Heart left ventricle (tissue), 16 donors: ENCODE results near the gene BICDL1. TPM values are rescaled to one million over a fixed set of nuclear protein-coding genes. Genes with fewer than 3 reads are reported as not detected.

ENCODE experiments used
- ATAC-seq, 4 donors: fragments of 200-7000 bp; cut with Tn5 transposase; one replicate each; pipeline ENCODE4 v1.9.1; 2020 to 2022; ENCODE audit warnings: moderate library complexity in 4 of 4, mild to moderate bottlenecking in 3 of 4, moderate number of reproducible peaks in 1 of 4
- DNase-seq, 5 donors: peaks; one replicate each; pipeline ENCODE4 v3.0.0-alpha.2; 2020
- H3K27ac ChIP-seq, 12 donors: fragments of 200-600 bp; sonication (generic) in 4 of 12; one replicate each; pipeline versions ENCODE4 v1.5.0 to v1.8.0; 2016 to 2022; ENCODE audit warnings: mild to moderate bottlenecking in 2 of 12
- H3K27me3 ChIP-seq, 9 donors: fragments of 200-600 bp; sonication (generic) in 2 of 9; one replicate each; pipeline versions ENCODE4 v1.5.1 to v1.8.0; 2016 to 2022; ENCODE audit warnings: mild to moderate bottlenecking in 3 of 9
- H3K36me3 ChIP-seq, 9 donors: fragments of 200-600 bp; sonication (generic) in 2 of 9; one replicate each; pipeline versions ENCODE4 v1.5.0 to v1.8.0; 2018 to 2022; ENCODE audit warnings: mild to moderate bottlenecking in 2 of 9
- H3K4me1 ChIP-seq, 12 donors: fragments of 200-600 bp; sonication (generic) in 4 of 12; one replicate each; pipeline versions ENCODE4 v1.5.0 to v1.8.0; 2016 to 2022; ENCODE audit warnings: mild to moderate bottlenecking in 3 of 12
- H3K4me3 ChIP-seq, 12 donors: fragments of 200-600 bp; sonication (generic) in 4 of 12; one replicate each; pipeline versions ENCODE4 v1.5.0 to v1.8.0; 2017 to 2022; ENCODE audit warnings: mild to moderate bottlenecking in 9 of 12, moderate library complexity in 4 of 12
- H3K9me3 ChIP-seq, 12 donors: fragments of 200-600 bp; sonication (generic) in 4 of 12; one replicate each; pipeline versions ENCODE4 v1.5.0 to v1.8.0; 2016 to 2022; ENCODE audit warnings: mild to moderate bottlenecking in 1 of 12
- CTCF ChIP-seq, 12 donors: fragments of 200-600 bp; sonication (generic) in 4 of 12; IDR thresholded peaks; one replicate each; pipeline versions ENCODE4 v1.5.0 to v1.8.0; 2018 to 2022; ENCODE audit warnings: antibody characterized with exemption in 12 of 12, mild to moderate bottlenecking in 5 of 12
- POLR2A ChIP-seq, 2 donors: fragments of 450-650 bp; IDR thresholded peaks; one replicate each; pipeline ENCODE4 v1.6.1; 2017; ENCODE audit warnings: antibody characterized with exemption in 2 of 2, mild to moderate bottlenecking in 2 of 2, moderate library complexity in 2 of 2
- WGBS, 4 donors: extraction: QIAGEN DNeasy Blood & Tissue Kit in 2 of 4; methylation state at CpG; one replicate each; pipeline versions ENCODE4 v1.1.5 to v1.1.7; 2013 to 2018; 5-methylcytosine and 5-hydroxymethylcytosine counted together
- intact Hi-C, 10 donors: fragments of 100-400 bp; cut with DNase I; formaldehyde crosslinking; loops; one replicate each; pipeline versions ENCODE4 v1.11.1 to v1.14.2; 2022
- polyA plus RNA-seq, 2 donors: library from polyadenylated mRNA; stranded (reverse); fragments of 200-250 nt; gene quantifications; one replicate each; pipeline ENCODE4 v1.2.3, GENCODE V29; 2013
- total RNA-seq, 9 donors: library from RNA; depleted of rRNA in 2 of 9; stranded (reverse); fragments of >200 nt in 2 of 9; fragmentation: NEBNext Ultra II Directional in 3 of 9; extraction: Animal tissue kit (Norgen Biotek cat#: 25700) in 3 of 9; gene quantifications; one replicate each; pipeline versions ENCODE4 v1.1.0 to v1.2.4, GENCODE V29; 2016 to 2023
- donor health status: ischemic (EF 13 %, LVEDD 7.1; RV severe dilation, severe dysfunction).
- donor health status: healthy with polysubstance abuse.
- donor health status: DM: no; HTN: yes; CAD: no.
- donor health status: DM: no; HTN: no; CAD: no.
- donor health status: ischemic (EF 25% LVEDD 6.9; RV normal size, moderate dysfunction).
- donor health status: ischemic (EF 25% LVEDD 5.7; RV mildly dilated, moderate dysfunction).
- donor health status: healthy.
- donor health status: DM: yes; HTN: yes; CAD: no.
- donor health status: ischemic (EF 35%, LVEDD 5.7; RV mildly dilated, moderate dysfunction).
- donor health status: nonischemic (EF 11% LVEDD 7.7; RV severe dilation, severe dysfunction).
- donor health status: DM: yes; HTN: yes; CAD: no.
- donor health status: PGD.
- donor health status: ischemic (EF 29% LVEDD 5.4; RV normal size, mild dysfunction).
- donor health status: nonischemic (EF 23%, LVEDD 6.1; RV moderate dilation, normal function).

Gene BICDL1
- total and polyA plus RNA-seq, 11 donors, result 0.12 to 28.0 (median 0.30) TPM; not detected in 4

- DNase-seq, result no peak
- Histone ChIP-seq H3K36me3 (peaks cover 5 to 100% (median 100%) of the 10 kb centered on the region in 9 donors), H3K4me3 (no peak overlapping the region), H3K9me3 (no peaks in the 10 kb centered on the region), H3K27ac (peak overlapping the region in 9 of 12 donors; percentile 7 to 60 (median 45)), H3K27me3 (no peaks in the 10 kb centered on the region), H3K4me1 (peaks cover 0 to 29% (median 10%) of the 10 kb centered on the region in 12 donors)
- TF ChIP-seq POLR2A (IDR thresholded peaks at IDR 0.05) (no peak), CTCF (IDR thresholded peaks at IDR 0.05) (no peak)
- peak; percentile 51 to 68 (median 52) for ATAC-seq
- intact Hi-C loops, result no loop called here
- WGBS, 4 donors, result 64 to 82% (median 75%) methylated on average over 5 to 6 of the region's 6 CpGs
These were observed 143.9 kb downstream of the BICDL1 start for GRCh38 chr12:120132863-120133385.

GRCh38 chr12:120134307-120134980, 145.4 kb downstream of the BICDL1 start:
- H3K27ac ChIP-seq, result no peak overlapping the region
- peaks cover 5 to 100% (median 100%) of the 10 kb centered on the region in 9 donors for H3K36me3 ChIP-seq
- no peak for ATAC-seq
- TF ChIP-seq POLR2A (IDR thresholded peaks at IDR 0.05), result no peak
- TF ChIP-seq CTCF (IDR thresholded peaks at IDR 0.05), result no peak
- no peaks in the 10 kb centered on the region for H3K27me3 ChIP-seq
- no peak for DNase-seq
- H3K4me3 ChIP-seq, result no peak overlapping the region
- intact Hi-C loops, result no loop called here
- peaks cover 0 to 27% (median 10%) of the 10 kb centered on the region in 12 donors for H3K4me1 ChIP-seq
- WGBS, 4 donors, result 96 to 98% (median 97%) methylated on average over 13 to 20 of the region's 20 CpGs
- no peaks in the 10 kb centered on the region for H3K9me3 ChIP-seq

- Histone ChIP-seq H3K36me3 (peaks cover 5 to 100% (median 100%) of the 10 kb centered on the region in 9 donors), H3K4me3 (no peak overlapping the region), H3K27ac (no peak overlapping the region), H3K4me1 (peaks cover 0 to 18% (median 6%) of the 10 kb centered on the region in 12 donors), H3K9me3 (no peaks in the 10 kb centered on the region), H3K27me3 (no peaks in the 10 kb centered on the region)
- DNase-seq, result no peak
- no peak for ATAC-seq
- intact Hi-C loops, result no loop called here
- TF ChIP-seq CTCF (IDR thresholded peaks at IDR 0.05) (no peak), POLR2A (IDR thresholded peaks at IDR 0.05) (no peak)
- 78 to 92% (median 91%) methylated on average over 7 to 11 of the region's 11 CpGs for WGBS, 4 donors
These were observed 147.2 kb downstream of the BICDL1 start for GRCh38 chr12:120136093-120136770.

GRCh38 chr12:120137833-120138232, 148.8 kb downstream of the BICDL1 start:
- TF ChIP-seq POLR2A (IDR thresholded peaks at IDR 0.05) (no peak), CTCF (IDR thresholded peaks at IDR 0.05) (no peak)

More at GRCh38 chr12:120137833-120138232, 148.8 kb downstream of the BICDL1 start:
- no peak for ATAC-seq
- Histone ChIP-seq H3K4me3 (no peak overlapping the region), H3K9me3 (no peaks in the 10 kb centered on the region), H3K27me3 (no peaks in the 10 kb centered on the region), H3K36me3 (peaks cover 8 to 100% (median 100%) of the 10 kb centered on the region in 9 donors), H3K27ac (no peak overlapping the region), H3K4me1 (peaks cover 0 to 8% (median 3%) of the 10 kb centered on the region in 12 donors)
- intact Hi-C loops, result no loop called here
- DNase-seq, result no peak
- WGBS, 4 donors, result 72 to 81% (median 78%) methylated on average over 9 to 11 of the region's 11 CpGs
